Glutamatergic neuron (in vitro differentiated cells): ENCODE measurements around the gene HNRNPUL1. TPM values are rescaled to one million over a fixed set of nuclear protein-coding genes. Genes with fewer than 3 reads are reported as not detected.

Source experiments
- DNase-seq: peaks from one replicate; pipeline ENCODE4 v3.0.0; 2022
- H3K27ac Mint-ChIP-seq: one replicate; pipeline ENCODE4 v1.8.0; 2020; ENCODE audit warnings: mild to moderate bottlenecking, mixed read lengths, inconsistent platforms; ENCODE audit not compliant: unreplicated experiment
- H3K27me3 Mint-ChIP-seq: one replicate; pipeline ENCODE4 v1.8.0; 2020; ENCODE audit warnings: mild to moderate bottlenecking, moderate library complexity, mixed read lengths, inconsistent platforms; ENCODE audit not compliant: unreplicated experiment
- H3K36me3 Mint-ChIP-seq: one replicate; pipeline ENCODE4 v1.8.0; 2020; ENCODE audit warnings: mild to moderate bottlenecking, mixed read lengths, inconsistent platforms; ENCODE audit not compliant: unreplicated experiment
- H3K4me1 Mint-ChIP-seq: one replicate; pipeline ENCODE4 v1.8.0; 2020; ENCODE audit warnings: mild to moderate bottlenecking, low read depth, mixed read lengths, inconsistent platforms; ENCODE audit not compliant: unreplicated experiment
- H3K4me3 Mint-ChIP-seq: one replicate; pipeline ENCODE4 v1.8.0; 2020; ENCODE audit warnings: mild to moderate bottlenecking, mixed read lengths, inconsistent platforms; ENCODE audit not compliant: unreplicated experiment
- H3K9me3 Mint-ChIP-seq: one replicate; pipeline ENCODE4 v1.8.0; 2020; ENCODE audit warnings: mild to moderate bottlenecking, moderate library complexity, mixed read lengths, inconsistent platforms; ENCODE audit not compliant: unreplicated experiment
- total RNA-seq: library from RNA; stranded (reverse); fragmentation: NEBNext Ultra II Directional; extraction: Animal tissue kit (Norgen Biotek cat#: 25700); gene quantifications from one replicate; pipeline ENCODE4 v1.2.1, GENCODE V29; 2021; ENCODE audit not compliant: unreplicated experiment
- TF ChIP-seq, protein P1 (sequence below): fragments of 200-600 bp; sonication (generic); IDR thresholded peaks from one replicate; pipeline ENCODE4 v1.5.0; 2021; ENCODE audit not compliant: partially characterized antibody, unreplicated experiment

Gene HNRNPUL1
- total RNA-seq, 1 donor from 2014 or later: 201 TPM

DNA sequence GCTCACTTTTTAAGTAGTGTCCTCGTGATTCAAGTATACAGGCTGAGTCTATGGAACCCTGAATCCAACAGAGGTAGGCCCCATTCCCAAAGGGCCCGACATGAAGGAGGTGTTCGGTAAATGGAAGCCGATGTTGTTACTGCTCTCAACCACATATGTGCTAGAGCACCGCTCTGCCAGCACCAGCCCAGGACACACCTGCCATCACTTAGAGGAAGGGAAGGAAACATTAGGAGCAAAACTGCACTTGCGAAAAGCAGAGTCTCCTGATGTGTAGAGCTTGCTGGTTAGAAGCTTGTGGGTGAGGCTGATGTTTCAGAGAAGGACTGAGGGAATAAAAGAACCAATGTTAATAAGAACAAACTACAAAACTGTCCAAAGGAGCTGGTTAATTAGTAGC lies 36.4 kb downstream of the HNRNPUL1 start:
- Mint-ChIP-seq H3K36me3 (peaks cover 5% of the 10 kb centered on the region), H3K4me3 (no peak overlapping the region), H3K4me1 (peaks cover 11% of the 10 kb centered on the region), H3K27me3 (peaks cover 5% of the 10 kb centered on the region), H3K27ac (no peak overlapping the region), H3K9me3 (peaks cover 3% of the 10 kb centered on the region)
- TF ChIP-seq, protein P1, sequence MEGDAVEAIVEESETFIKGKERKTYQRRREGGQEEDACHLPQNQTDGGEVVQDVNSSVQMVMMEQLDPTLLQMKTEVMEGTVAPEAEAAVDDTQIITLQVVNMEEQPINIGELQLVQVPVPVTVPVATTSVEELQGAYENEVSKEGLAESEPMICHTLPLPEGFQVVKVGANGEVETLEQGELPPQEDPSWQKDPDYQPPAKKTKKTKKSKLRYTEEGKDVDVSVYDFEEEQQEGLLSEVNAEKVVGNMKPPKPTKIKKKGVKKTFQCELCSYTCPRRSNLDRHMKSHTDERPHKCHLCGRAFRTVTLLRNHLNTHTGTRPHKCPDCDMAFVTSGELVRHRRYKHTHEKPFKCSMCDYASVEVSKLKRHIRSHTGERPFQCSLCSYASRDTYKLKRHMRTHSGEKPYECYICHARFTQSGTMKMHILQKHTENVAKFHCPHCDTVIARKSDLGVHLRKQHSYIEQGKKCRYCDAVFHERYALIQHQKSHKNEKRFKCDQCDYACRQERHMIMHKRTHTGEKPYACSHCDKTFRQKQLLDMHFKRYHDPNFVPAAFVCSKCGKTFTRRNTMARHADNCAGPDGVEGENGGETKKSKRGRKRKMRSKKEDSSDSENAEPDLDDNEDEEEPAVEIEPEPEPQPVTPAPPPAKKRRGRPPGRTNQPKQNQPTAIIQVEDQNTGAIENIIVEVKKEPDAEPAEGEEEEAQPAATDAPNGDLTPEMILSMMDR: no peak
- DNase-seq: no peak

DNA sequence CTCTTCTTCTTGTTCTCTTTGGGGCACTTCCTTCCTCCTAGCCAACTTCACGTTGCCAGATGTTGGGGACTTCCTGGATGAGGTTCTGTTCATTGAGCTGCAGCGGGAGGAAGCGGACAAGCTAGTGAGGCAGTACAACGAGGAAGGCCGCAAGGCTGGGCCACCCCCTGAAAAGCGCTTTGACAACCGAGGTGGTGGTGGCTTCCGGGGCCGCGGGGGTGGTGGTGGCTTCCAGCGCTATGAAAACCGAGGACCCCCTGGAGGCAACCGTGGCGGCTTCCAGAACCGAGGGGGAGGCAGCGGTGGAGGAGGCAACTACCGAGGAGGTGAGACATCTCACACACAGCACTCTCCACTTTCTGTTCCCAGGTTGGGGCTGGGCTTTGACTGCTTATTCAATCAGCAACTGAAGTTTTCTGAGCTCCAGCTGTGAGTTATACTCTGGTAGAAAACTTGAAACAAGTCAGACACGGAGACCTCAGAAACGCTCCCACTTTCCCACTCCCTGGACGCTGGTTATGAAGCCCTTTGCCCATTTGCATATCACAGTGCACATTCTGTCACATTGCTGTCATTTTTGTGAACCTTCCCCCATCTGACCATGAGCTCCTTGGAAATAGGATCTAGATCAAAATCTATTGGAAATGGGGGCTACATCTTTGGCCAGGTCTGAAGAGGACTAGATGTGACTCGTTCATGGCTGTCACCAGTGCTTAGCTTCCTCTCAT lies 38.6 kb downstream of the HNRNPUL1 start:
- peaks cover 5% of the 10 kb centered on the region for H3K9me3 Mint-ChIP-seq
- H3K4me1 Mint-ChIP-seq: peaks cover 10% of the 10 kb centered on the region
- peaks cover 5% of the 10 kb centered on the region for H3K36me3 Mint-ChIP-seq
- no peak overlapping the region for H3K27ac Mint-ChIP-seq
- no peak overlapping the region for H3K4me3 Mint-ChIP-seq
- peaks cover 5% of the 10 kb centered on the region for H3K27me3 Mint-ChIP-seq
- TF ChIP-seq, protein P1: no peak
- no peak for DNase-seq

DNA sequence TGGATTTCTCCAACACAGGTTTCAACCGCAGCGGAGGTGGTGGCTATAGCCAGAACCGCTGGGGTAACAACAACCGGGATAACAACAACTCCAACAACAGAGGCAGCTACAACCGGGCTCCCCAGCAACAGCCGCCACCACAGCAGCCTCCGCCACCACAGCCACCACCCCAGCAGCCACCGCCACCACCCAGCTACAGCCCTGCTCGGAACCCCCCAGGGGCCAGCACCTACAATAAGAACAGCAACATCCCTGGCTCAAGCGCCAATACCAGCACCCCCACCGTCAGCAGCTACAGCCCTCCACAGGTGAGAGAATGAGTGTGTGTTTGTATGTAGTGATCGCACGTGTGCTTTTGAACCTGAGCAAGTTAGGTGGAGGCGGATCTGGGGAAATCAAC lies 39.8 kb downstream of the HNRNPUL1 start:
- Mint-ChIP-seq H3K27me3 (peaks cover 5% of the 10 kb centered on the region), H3K4me3 (no peak overlapping the region), H3K27ac (peak overlapping the region; percentile 76), H3K9me3 (peaks cover 8% of the 10 kb centered on the region), H3K4me1 (peaks cover 19% of the 10 kb centered on the region), H3K36me3 (peaks cover 5% of the 10 kb centered on the region)
- no peak for DNase-seq
- TF ChIP-seq, protein P1: no peak

DNA sequence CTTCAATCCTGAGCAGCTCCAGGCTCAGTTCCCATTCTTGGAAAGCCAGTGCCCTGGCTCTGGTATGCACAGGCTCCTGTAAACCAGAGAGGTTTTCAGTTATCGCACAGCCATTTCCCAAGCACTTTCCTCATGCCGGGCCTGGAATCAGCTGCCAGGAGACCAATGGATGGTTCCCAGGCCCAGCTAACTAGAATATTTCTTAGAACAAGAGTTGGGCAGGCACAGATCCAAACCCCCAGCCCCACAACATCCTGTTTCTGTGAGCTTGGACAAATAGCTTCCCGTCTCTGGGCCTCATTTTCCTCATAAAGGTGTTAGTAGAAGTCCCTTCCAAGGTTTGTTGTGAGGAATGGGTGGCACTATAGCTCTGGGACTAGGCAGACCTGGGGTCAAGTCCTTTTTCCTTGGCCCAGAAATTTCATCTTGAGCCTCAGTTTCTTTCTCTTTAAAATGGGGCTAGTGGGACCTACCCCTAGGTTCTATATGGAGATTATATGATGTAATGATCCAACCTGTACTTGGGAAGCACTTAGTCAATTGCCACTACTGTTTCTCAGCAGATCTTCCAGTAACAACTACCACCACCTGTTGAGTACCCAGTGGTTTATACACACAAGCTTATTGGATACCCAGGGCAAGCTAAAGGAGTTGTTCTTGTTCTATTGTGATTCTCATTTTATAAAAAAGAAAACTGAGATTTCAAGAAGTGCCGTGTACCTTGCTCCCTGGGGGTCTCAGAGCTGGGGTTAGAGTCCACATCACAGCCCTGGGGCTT lies 40.7 kb downstream of the HNRNPUL1 start:
- no peak overlapping the region for H3K27ac Mint-ChIP-seq
- DNase-seq: no peak
- H3K36me3 Mint-ChIP-seq: peaks cover 5% of the 10 kb centered on the region
- H3K4me3 Mint-ChIP-seq: no peak overlapping the region
- H3K27me3 Mint-ChIP-seq: peaks cover 7% of the 10 kb centered on the region
- H3K4me1 Mint-ChIP-seq: peaks cover 23% of the 10 kb centered on the region
- H3K9me3 Mint-ChIP-seq: peaks cover 14% of the 10 kb centered on the region
- TF ChIP-seq, protein P1: no peak
